RWPE2 (cell line): ENCODE measurements around the gene EFNB2.

ENCODE experiments used
- ATAC-seq: fragments of 200-7000 bp; cut with Tn5 transposase; 3 replicates; pipeline ENCODE4 v1.9.1; 2021; ENCODE audit warnings: low read depth
- DNase-seq: peaks from one replicate; pipeline ENCODE4 v3.0.0-alpha.2; 2020; ENCODE audit warnings: low spot score
- H3K27ac ChIP-seq: fragments of 450-650 bp; 2 replicates; pipeline ENCODE4 v1.5.1; 2017; ENCODE audit warnings: mild to moderate bottlenecking; ENCODE audit not compliant: poor library complexity, severe bottlenecking
- H3K27me3 ChIP-seq: fragments of 250-450 bp; sonication (Bioruptor Pico); 2 replicates; pipeline ENCODE4 v1.5.1; 2021; ENCODE audit warnings: mild to moderate bottlenecking, moderate library complexity; ENCODE audit not compliant: insufficient read depth, poor library complexity, severe bottlenecking
- H3K36me3 ChIP-seq: fragments of 250-450 bp; sonication (Bioruptor Pico); 2 replicates; pipeline ENCODE4 v1.5.1; 2020; ENCODE audit warnings: low read depth, mild to moderate bottlenecking, moderate library complexity
- H3K4me1 ChIP-seq: fragments of 250-450 bp; sonication (Bioruptor Pico); 2 replicates; pipeline ENCODE4 v1.5.1; 2021; ENCODE audit warnings: mild to moderate bottlenecking, moderate library complexity; ENCODE audit not compliant: insufficient read depth, poor library complexity, severe bottlenecking
- H3K4me3 ChIP-seq: fragments of 250-450 bp; sonication (Bioruptor Pico); 2 replicates; pipeline ENCODE4 v1.5.1; 2021; ENCODE audit warnings: mild to moderate bottlenecking, moderate library complexity; ENCODE audit not compliant: severe bottlenecking
- H3K9me3 ChIP-seq: fragments of 250-450 bp; sonication (Bioruptor Pico); 2 replicates; pipeline ENCODE4 v1.5.1; 2021; ENCODE audit warnings: mild to moderate bottlenecking, moderate library complexity; ENCODE audit not compliant: severe bottlenecking
- CTCF ChIP-seq: fragments of 450-650 bp; IDR thresholded peaks from one replicate; pipeline ENCODE4 v1.5.1; 2017; ENCODE audit warnings: mild to moderate bottlenecking, moderate library complexity; ENCODE audit not compliant: poor library complexity, severe bottlenecking

The EFNB2 gene

DNA sequence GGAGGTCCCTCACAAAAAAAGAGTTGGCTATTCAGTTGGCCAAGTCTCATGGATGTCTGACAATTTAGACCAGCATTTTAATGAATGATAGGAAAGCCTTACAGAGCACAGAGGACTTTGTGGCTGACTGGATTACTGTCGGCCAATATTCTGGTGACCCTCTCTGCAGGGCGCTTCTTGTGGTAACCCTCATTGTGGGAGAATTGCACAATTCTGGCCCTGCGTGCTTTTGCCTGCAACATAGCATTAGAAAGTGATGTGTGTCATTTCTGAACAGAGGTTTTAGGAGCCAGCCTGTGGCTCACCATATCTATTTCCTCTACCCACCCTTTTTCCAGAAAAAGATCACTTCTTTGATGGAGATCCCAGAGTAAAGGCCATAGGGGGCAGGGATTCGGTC is 71.4 kb downstream of the EFNB2 start:
- Histone ChIP-seq H3K27ac (no peak overlapping the region), H3K27me3 (no peaks in the 10 kb centered on the region), H3K4me3 (no peak overlapping the region), H3K9me3 (no peaks in the 10 kb centered on the region), H3K36me3 (no peaks in the 10 kb centered on the region), H3K4me1 (no peaks in the 10 kb centered on the region)
- TF ChIP-seq CTCF: no peak
- DNase-seq (no peak), ATAC-seq (no peak)

DNA sequence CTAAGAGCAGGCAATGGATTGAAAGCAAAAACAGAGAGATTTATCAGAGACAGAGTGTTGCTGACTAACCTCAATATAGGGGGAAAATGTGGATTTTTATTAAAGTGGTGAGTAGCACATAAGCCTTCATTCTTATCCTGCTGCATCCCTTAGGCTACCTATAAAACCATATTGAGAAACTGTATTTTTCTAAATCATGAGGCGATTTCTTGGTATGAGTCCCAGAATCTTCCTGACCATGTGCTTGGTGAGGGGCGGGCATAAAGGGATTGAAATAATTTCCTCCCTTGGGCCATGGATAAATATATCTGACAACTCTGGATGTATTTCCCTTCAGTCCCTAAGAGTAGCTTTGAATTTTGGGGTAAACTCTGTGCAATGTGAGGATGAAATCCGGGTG is 72.8 kb downstream of the EFNB2 start:
- Histone ChIP-seq H3K4me3 (no peak overlapping the region), H3K27me3 (no peaks in the 10 kb centered on the region), H3K4me1 (no peaks in the 10 kb centered on the region), H3K9me3 (no peaks in the 10 kb centered on the region), H3K36me3 (no peaks in the 10 kb centered on the region), H3K27ac (no peak overlapping the region)
- no peak for ATAC-seq
- DNase-seq: no peak
- no peak for TF ChIP-seq CTCF

DNA sequence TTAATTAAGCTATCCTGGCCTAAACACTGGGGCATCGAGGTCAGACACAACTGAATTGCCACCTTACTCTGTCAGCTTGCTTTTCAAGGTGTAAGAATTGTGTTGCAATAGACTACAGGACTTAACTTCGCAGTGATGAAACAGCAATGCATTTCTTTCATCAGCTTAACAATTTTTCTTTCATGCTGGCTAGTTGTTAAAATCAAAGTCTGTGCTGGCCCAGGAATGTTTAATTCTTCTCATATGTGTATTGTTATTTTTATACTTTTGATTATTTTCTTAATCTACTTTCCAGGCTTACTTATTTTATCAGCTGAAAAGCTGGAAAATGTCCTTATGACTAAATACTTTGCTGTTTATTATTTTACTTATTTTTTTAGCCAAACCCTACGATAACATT is 79.7 kb downstream of the EFNB2 start:
- no peak for TF ChIP-seq CTCF
- H3K27ac ChIP-seq: no peak overlapping the region
- no peaks in the 10 kb centered on the region for H3K4me1 ChIP-seq
- H3K9me3 ChIP-seq: no peaks in the 10 kb centered on the region
- no peaks in the 10 kb centered on the region for H3K36me3 ChIP-seq
- ATAC-seq: no peak
- no peak for DNase-seq
- no peaks in the 10 kb centered on the region for H3K27me3 ChIP-seq
- H3K4me3 ChIP-seq: no peak overlapping the region

DNA sequence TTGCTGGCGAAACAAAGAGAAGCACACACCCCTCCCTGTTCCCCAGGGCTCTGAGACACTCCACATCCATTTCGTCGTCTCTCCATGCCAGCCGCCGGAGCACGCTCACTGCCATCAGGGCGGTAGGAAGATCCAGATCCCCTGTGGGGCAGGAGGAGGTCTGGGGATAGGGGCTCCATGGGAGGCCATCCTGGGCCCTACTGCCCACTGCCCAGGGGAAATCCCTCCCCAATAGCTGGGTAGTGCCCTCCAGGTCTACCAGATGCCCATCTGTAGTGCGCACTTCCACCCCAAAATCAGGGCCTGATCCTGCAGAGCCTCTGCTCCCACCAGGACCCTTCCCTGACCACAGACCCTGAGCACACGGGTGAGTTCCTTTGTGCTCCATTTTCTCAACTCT is 80.3 kb downstream of the EFNB2 start:
- H3K27ac ChIP-seq: no peak overlapping the region
- TF ChIP-seq CTCF: no peak
- H3K9me3 ChIP-seq: no peaks in the 10 kb centered on the region
- no peaks in the 10 kb centered on the region for H3K27me3 ChIP-seq
- H3K36me3 ChIP-seq: no peaks in the 10 kb centered on the region
- ATAC-seq (no peak), DNase-seq (no peak)
- no peak overlapping the region for H3K4me3 ChIP-seq
- H3K4me1 ChIP-seq: no peaks in the 10 kb centered on the region

GRCh38 chr13:106453101-106453500 is 82.4 kb downstream of the EFNB2 start:
- Histone ChIP-seq H3K27me3 (no peaks in the 10 kb centered on the region), H3K4me1 (no peaks in the 10 kb centered on the region), H3K27ac (no peak overlapping the region), H3K9me3 (no peaks in the 10 kb centered on the region), H3K36me3 (no peaks in the 10 kb centered on the region), H3K4me3 (no peak overlapping the region)
- ATAC-seq (no peak), DNase-seq (no peak)
- TF ChIP-seq CTCF: no peak
